ENCODE results near the gene CYSLTR2. TPM values are rescaled to one million over a fixed set of nuclear protein-coding genes. Genes with fewer than 3 reads are reported as not detected.

The CYSLTR2 gene
- polyA plus RNA-seq, 1 experiment, result not detected

DNA sequence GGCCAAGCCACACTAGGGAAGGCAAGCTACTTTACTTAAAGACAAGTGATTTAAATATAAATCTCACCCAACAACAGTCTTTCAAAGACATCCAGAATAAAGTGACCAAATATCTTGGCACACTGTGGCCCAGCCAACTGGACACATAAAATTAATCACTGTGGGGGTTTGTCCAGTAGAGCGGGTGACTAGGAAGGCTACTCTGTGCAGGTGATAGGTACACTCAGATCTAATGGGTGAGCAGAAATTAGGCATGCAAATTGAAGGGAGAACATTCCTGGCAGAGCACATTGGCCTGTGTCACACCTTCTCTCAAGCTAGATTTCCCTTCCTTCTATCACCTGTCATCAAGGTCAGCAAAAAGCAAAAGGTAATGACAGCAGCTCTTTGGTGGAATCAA lies 23.4 kb upstream of the CYSLTR2 start:
- H3K9me3 ChIP-seq (ENCODE audit: control insufficient read depth, insufficient read depth, low read length), result no peaks in the 10 kb centered on the region
- CTCF ChIA-PET, result no interaction called here

DNA sequence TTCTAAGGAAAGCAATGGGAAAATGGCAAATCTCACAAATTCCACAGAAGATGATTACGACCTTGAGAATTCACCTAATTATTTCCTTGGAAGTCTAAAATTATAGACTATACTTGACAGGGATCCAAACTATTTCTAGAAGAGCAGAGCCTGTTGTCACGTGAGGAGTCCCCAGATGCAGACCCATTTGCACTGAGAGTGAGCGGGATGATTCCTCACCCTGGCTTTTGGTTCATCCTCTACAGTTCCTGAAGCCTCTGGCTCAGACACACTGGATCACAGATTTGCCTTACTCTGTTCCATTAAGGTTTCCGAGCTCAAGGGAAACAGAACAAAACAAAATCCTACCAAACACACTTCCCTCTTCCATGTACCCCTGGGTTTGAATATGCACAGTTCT lies 23.0 kb upstream of the CYSLTR2 start:
- TF ChIP-seq, protein P1, sequence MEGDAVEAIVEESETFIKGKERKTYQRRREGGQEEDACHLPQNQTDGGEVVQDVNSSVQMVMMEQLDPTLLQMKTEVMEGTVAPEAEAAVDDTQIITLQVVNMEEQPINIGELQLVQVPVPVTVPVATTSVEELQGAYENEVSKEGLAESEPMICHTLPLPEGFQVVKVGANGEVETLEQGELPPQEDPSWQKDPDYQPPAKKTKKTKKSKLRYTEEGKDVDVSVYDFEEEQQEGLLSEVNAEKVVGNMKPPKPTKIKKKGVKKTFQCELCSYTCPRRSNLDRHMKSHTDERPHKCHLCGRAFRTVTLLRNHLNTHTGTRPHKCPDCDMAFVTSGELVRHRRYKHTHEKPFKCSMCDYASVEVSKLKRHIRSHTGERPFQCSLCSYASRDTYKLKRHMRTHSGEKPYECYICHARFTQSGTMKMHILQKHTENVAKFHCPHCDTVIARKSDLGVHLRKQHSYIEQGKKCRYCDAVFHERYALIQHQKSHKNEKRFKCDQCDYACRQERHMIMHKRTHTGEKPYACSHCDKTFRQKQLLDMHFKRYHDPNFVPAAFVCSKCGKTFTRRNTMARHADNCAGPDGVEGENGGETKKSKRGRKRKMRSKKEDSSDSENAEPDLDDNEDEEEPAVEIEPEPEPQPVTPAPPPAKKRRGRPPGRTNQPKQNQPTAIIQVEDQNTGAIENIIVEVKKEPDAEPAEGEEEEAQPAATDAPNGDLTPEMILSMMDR (IDR thresholded peaks at IDR 0.05; ENCODE audit: low read depth, low read length), result no peak
- no peaks in the 10 kb centered on the region for H3K9me3 ChIP-seq (ENCODE audit: control insufficient read depth, insufficient read depth, low read length)
- no peak for DNase-seq (ENCODE audit: low read depth, low spot score)
- no peak overlapping the region for H3K27ac ChIP-seq (ENCODE audit: low read depth, low read length)
- ChIA-PET POLR2A (no interaction called here), CTCF (no interaction called here)
- no peak overlapping the region for H3K4me3 ChIP-seq (ENCODE audit: low read depth, low read length)
- peaks cover 9% of the 10 kb centered on the region for H3K27me3 ChIP-seq (ENCODE audit: control insufficient read depth, insufficient read depth, low read length)

More for the DNA sequence above, 23.4 kb upstream of the CYSLTR2 start:
- H3K27me3 ChIP-seq (ENCODE audit: control insufficient read depth, insufficient read depth, low read length), result peaks cover 13% of the 10 kb centered on the region
- POLR2A ChIA-PET, result no interaction called here
- TF ChIP-seq, protein P1 (IDR thresholded peaks at IDR 0.05; ENCODE audit: low read depth, low read length), result no peak
- H3K4me3 ChIP-seq (ENCODE audit: low read depth, low read length), result no peak overlapping the region
- H3K27ac ChIP-seq (ENCODE audit: low read depth, low read length), result no peak overlapping the region
- DNase-seq (ENCODE audit: low read depth, low spot score), result no peak

DNA sequence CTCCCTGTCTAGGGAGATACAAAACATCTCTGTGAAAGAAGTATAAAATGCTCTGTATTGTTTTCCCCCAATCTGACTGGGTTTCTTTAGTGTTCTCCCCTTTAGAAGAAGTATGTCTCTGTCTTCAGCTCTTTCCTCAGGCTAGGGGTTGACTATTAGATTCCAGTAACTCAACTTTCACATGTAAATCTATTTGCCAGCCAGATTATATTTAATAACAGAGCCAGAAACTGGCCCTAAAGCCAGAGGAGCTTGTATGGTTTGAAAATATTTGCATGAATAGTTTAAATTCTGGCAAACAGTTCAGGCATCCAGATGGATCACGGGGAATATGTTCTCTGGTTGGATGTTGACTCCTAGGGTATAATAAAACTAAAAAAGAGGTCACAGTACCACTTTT lies 22.3 kb upstream of the CYSLTR2 start:
- H3K27ac ChIP-seq (ENCODE audit: low read depth, low read length), result no peak overlapping the region
- ChIA-PET POLR2A (no interaction called here), CTCF (no interaction called here)
- DNase-seq (ENCODE audit: low read depth, low spot score), result no peak
- TF ChIP-seq, protein P1 (IDR thresholded peaks at IDR 0.05; ENCODE audit: low read depth, low read length), result no peak
- H3K27me3 ChIP-seq (ENCODE audit: control insufficient read depth, insufficient read depth, low read length), result peaks cover 7% of the 10 kb centered on the region
- H3K4me3 ChIP-seq (ENCODE audit: low read depth, low read length), result no peak overlapping the region
- no peaks in the 10 kb centered on the region for H3K9me3 ChIP-seq (ENCODE audit: control insufficient read depth, insufficient read depth, low read length)

DNA sequence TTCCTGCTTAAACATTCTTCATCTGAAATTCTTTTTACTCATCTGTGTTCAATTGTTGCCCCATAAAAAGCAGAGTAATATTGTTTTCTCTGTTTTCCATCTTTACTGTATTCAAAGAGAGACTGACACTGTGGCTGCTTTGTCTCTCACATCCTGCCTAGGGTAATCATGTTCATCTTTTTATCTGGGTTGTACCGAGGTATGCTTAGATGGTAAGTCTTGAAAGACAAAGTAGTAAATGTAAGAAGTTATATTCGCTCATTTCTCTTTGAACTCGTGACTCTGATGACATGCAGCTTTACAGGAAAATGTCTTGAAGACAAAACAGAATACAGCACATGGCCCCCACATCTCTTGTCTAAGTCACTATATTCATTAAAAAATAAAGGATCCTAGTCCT lies 20.0 kb upstream of the CYSLTR2 start:
- ChIA-PET POLR2A (no interaction called here), CTCF (no interaction called here)
- Histone ChIP-seq H3K27me3 (ENCODE audit: control insufficient read depth, insufficient read depth, low read length) (peaks cover 3% of the 10 kb centered on the region), H3K27ac (ENCODE audit: low read depth, low read length) (no peak overlapping the region), H3K9me3 (ENCODE audit: control insufficient read depth, insufficient read depth, low read length) (no peaks in the 10 kb centered on the region), H3K4me3 (ENCODE audit: low read depth, low read length) (no peak overlapping the region)
- TF ChIP-seq, protein P1 (IDR thresholded peaks at IDR 0.05; ENCODE audit: low read depth, low read length), result no peak
- DNase-seq (ENCODE audit: low read depth, low spot score), result no peak

DNA sequence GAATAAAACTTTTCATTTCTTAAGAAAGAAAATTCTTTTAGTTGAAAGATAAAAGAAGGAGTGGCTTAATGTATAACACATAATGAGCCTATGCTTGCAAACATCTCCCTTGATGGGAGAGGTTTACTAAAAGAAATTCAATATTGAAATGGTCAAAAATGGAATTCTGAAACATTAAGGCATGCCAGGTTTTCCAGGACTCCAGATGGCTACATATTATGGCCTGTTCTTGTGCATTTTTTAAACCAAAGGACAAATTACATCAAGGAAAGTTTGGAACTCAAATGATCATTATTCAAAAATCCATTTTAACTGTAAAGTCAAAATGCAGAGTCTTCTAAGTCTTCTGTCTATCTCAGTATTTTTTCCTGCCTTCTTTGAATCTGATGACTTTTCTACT lies 19.1 kb upstream of the CYSLTR2 start:
- CTCF ChIA-PET, result no interaction called here
- no peak for DNase-seq (ENCODE audit: low read depth, low spot score)
- H3K9me3 ChIP-seq (ENCODE audit: control insufficient read depth, insufficient read depth, low read length), result no peaks in the 10 kb centered on the region
- H3K4me3 ChIP-seq (ENCODE audit: low read depth, low read length), result no peak overlapping the region
- POLR2A ChIA-PET, result no interaction called here
- peaks cover 3% of the 10 kb centered on the region for H3K27me3 ChIP-seq (ENCODE audit: control insufficient read depth, insufficient read depth, low read length)
- H3K27ac ChIP-seq (ENCODE audit: low read depth, low read length), result no peak overlapping the region
- TF ChIP-seq, protein P1 (IDR thresholded peaks at IDR 0.05; ENCODE audit: low read depth, low read length), result no peak
